ENCODE results near the gene ZNF180. TPM values are rescaled to one million over a fixed set of nuclear protein-coding genes. Genes with fewer than 3 reads are reported as not detected.
A peak's percentile ranks its signal among the peaks of the same experiment; 100 is the strongest.
"Not testable (repeated sequence)": the region's sequence is repeated elsewhere in the genome, so short reads cannot be mapped to it uniquely, and the experiment has no call there.

Gene ZNF180
- total RNA-seq: 5.7 TPM

DNA sequence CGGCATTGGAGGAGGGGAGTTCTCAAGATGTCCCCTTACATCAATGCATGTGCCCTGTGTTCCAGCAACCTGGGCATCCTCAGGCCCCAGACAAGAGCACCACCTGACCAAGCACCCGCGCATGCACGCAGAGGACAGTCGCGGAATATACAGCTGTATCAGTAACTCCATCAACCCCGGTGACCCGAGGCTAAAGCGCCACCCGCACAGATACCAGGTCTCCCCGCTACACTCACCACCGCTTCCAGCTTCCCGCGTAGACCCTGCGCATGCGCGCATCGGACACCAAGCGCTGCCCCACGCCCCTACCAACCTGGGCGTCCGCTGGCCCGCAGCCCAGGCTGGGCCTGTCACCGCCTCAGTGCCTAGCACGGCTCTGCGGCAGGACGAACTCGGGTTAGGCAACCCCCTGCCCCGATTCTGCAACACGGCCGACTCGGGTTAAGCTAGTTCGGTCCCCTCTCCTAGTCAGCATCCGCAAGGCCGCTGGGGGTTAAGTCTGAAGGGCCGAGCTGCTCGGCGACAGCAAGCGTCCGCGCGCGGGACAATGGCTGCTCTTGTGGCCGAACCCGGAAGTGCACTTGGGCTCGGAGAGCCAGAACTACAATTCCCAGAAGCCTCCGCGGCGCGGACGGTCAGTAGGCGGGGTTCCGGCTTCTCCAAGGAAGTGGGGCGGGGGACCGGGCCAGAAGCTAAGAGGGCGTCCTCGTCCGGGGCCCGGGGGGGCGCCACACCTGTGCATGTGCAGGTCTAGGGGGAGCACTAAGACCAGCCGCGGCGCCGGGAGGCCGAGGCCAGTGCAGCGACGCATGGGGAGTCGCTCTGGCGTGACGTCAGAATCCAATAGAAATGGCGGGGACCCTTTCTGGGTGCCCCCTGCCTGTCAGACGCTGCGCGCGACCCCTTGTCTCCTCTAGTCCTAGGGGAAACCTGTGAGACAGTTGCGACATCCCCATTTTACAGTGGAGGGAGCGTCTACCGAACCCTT is at the start of gene ZNF180:
Gene ZNF180 (minus strand): TSS at position 561 of the 988 bp plus-strand sequence. CDS start 3,188 bp downstream, outside the sequence.
- H3K9me3 ChIP-seq (ENCODE audit: control insufficient read depth in 3 of 3, low read length in 3 of 3): peaks cover 8 to 30% (median 26%) of the 10 kb centered on the region in 3 donors
- H3K9ac ChIP-seq (ENCODE audit: low read depth in 1 of 3, low read length in 3 of 3): peak within 1 kb of the TSS; percentile 85 to 91 (median 88)
- peaks cover 25 to 36% (median 32%) of the 10 kb centered on the region in 3 donors for H3K36me3 ChIP-seq (ENCODE audit: control insufficient read depth in 3 of 3, insufficient read depth in 3 of 3, low read length in 3 of 3)
- H3K4me1 ChIP-seq (ENCODE audit: control insufficient read depth in 3 of 3, insufficient read depth in 3 of 3, low read length in 3 of 3): peaks cover 13 to 15% (median 15%) of the 10 kb centered on the region in 3 donors
- H3K4me3 ChIP-seq (ENCODE audit: low read length in 3 of 3): peak within 1 kb of the TSS; percentile 99 to 100 (median 99)
- H3K27ac ChIP-seq (ENCODE audit: low read depth, low read length): peak within 1 kb of the TSS; percentile 81
- no peaks in the 10 kb centered on the region for H3K27me3 ChIP-seq (ENCODE audit: control insufficient read depth in 3 of 3, insufficient read depth in 3 of 3, low read length in 3 of 3)

DNA sequence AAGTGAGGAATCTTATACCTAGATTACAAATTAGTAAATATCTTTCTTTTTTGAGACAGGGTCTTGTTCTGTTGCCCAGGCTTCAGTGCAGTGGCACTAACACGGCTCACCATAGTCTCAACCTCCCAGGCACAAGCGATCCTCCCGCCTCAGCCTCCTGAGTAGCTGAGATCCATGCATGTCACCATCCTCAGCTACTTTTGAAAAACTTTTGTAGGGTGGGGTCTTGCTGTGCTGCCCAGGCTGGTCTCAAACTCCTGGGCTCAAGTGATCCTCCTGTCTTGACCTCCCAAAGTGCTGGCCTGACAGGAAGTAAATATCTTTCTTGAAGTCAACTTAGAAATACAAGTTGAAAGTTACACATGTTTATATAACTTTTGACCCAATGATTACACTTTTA is 49.2 kb upstream of the ZNF180 start:
- Histone ChIP-seq H3K27ac (ENCODE audit: low read depth, low read length) (no peak overlapping the region), H3K9me3 (ENCODE audit: control insufficient read depth in 3 of 3, low read length in 3 of 3) (no peaks in the 10 kb centered on the region), H3K4me3 (ENCODE audit: low read length in 3 of 3) (no peak overlapping the region), H3K4me1 (ENCODE audit: control insufficient read depth in 3 of 3, insufficient read depth in 3 of 3, low read length in 3 of 3) (no peaks in the 10 kb centered on the region), H3K36me3 (ENCODE audit: control insufficient read depth in 3 of 3, insufficient read depth in 3 of 3, low read length in 3 of 3) (no peaks in the 10 kb centered on the region), H3K27me3 (ENCODE audit: control insufficient read depth in 3 of 3, insufficient read depth in 3 of 3, low read length in 3 of 3) (peaks cover 0 to 2% (median 2%) of the 10 kb centered on the region in 3 donors), H3K9ac (ENCODE audit: low read depth in 1 of 3, low read length in 3 of 3) (no peak overlapping the region)

DNA sequence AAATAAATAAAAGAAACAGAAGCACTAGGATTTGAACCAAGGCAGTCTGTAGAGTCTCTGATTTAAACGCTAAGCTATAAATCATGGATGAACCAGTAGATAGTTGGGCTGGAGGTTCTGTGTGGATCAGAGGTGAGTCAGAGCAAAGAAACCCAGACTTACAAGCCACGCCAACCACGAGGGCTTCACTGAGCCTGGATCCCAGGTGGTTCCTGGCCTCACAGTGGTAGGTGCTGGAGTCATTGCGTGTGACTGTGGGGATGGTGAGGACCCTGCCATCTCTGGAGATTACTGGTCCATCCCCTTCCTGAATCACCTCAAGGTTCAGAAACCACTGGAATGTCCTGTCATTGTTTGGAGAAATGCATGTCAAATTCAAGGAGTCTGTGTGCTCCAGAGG is 48.4 kb upstream of the ZNF180 start:
- Histone ChIP-seq H3K27ac (ENCODE audit: low read depth, low read length) (no peak overlapping the region), H3K4me3 (ENCODE audit: low read length in 3 of 3) (no peak overlapping the region), H3K9me3 (ENCODE audit: control insufficient read depth in 3 of 3, low read length in 3 of 3) (no peaks in the 10 kb centered on the region), H3K9ac (ENCODE audit: low read depth in 1 of 3, low read length in 3 of 3) (no peak overlapping the region), H3K36me3 (ENCODE audit: control insufficient read depth in 3 of 3, insufficient read depth in 3 of 3, low read length in 3 of 3) (no peaks in the 10 kb centered on the region), H3K4me1 (ENCODE audit: control insufficient read depth in 3 of 3, insufficient read depth in 3 of 3, low read length in 3 of 3) (no peaks in the 10 kb centered on the region), H3K27me3 (ENCODE audit: control insufficient read depth in 3 of 3, insufficient read depth in 3 of 3, low read length in 3 of 3) (peaks cover 0 to 6% (median 2%) of the 10 kb centered on the region in 3 donors)

DNA sequence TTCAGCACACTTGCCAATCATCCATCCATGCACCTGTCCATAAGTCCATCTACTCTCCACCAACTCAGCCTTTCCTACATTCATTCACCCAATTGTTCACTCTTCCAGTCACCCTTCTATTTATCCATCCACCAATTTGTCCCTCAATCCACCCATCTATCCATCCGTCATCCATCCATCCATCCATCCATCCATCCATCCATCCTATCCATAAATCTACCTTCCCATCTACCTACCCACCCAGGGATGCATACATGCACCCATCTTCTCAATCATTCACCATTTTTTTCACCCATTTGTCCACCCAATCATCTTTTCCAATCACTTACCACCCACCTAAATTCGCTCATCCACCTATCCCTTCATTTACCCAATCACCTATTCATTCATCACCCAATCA is 43.7 kb upstream of the ZNF180 start:
- Histone ChIP-seq H3K27me3 (ENCODE audit: control insufficient read depth in 3 of 3, insufficient read depth in 3 of 3, low read length in 3 of 3) (peaks cover 7 to 8% (median 7%) of the 10 kb centered on the region in 3 donors), H3K27ac (ENCODE audit: low read depth, low read length) (no peak overlapping the region), H3K4me3 (ENCODE audit: low read length in 3 of 3) (no peak overlapping the region), H3K36me3 (ENCODE audit: control insufficient read depth in 3 of 3, insufficient read depth in 3 of 3, low read length in 3 of 3) (no peaks in the 10 kb centered on the region), H3K9me3 (ENCODE audit: control insufficient read depth in 3 of 3, low read length in 3 of 3) (peaks cover 0 to 2% (median 0%) of the 10 kb centered on the region in 3 donors), H3K9ac (ENCODE audit: low read depth in 1 of 3, low read length in 3 of 3) (no peak overlapping the region), H3K4me1 (ENCODE audit: control insufficient read depth in 3 of 3, insufficient read depth in 3 of 3, low read length in 3 of 3) (no peaks in the 10 kb centered on the region)

DNA sequence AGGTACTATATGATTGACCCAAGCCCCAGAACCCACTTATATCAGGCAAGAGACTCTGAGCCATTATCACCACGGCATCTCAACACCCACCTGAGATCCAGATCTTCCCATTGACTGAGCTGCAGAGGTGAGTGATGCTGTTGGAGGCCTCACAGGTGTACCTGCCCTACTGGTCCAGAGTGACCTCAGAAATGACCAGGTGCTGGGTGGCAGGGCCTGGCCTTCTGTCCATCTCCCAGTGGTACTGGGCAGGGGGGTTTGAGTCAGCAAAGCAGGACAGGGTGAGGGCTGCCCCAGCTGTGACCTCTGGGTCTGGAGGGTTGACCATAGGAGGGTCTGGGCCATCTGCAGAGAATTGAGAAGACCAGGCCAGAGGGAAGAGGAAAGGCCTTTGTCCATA is 42.3 kb upstream of the ZNF180 start:
- Histone ChIP-seq H3K9me3 (ENCODE audit: control insufficient read depth in 3 of 3, low read length in 3 of 3) (peaks cover 0 to 6% (median 0%) of the 10 kb centered on the region in 3 donors), H3K4me1 (ENCODE audit: control insufficient read depth in 3 of 3, insufficient read depth in 3 of 3, low read length in 3 of 3) (no peaks in the 10 kb centered on the region), H3K27ac (ENCODE audit: low read depth, low read length) (no peak overlapping the region), H3K9ac (ENCODE audit: low read depth in 1 of 3, low read length in 3 of 3) (no peak overlapping the region), H3K27me3 (ENCODE audit: control insufficient read depth in 3 of 3, insufficient read depth in 3 of 3, low read length in 3 of 3) (peaks cover 5 to 8% (median 5%) of the 10 kb centered on the region in 3 donors), H3K4me3 (ENCODE audit: low read length in 3 of 3) (no peak overlapping the region), H3K36me3 (ENCODE audit: control insufficient read depth in 3 of 3, insufficient read depth in 3 of 3, low read length in 3 of 3) (no peaks in the 10 kb centered on the region)

DNA sequence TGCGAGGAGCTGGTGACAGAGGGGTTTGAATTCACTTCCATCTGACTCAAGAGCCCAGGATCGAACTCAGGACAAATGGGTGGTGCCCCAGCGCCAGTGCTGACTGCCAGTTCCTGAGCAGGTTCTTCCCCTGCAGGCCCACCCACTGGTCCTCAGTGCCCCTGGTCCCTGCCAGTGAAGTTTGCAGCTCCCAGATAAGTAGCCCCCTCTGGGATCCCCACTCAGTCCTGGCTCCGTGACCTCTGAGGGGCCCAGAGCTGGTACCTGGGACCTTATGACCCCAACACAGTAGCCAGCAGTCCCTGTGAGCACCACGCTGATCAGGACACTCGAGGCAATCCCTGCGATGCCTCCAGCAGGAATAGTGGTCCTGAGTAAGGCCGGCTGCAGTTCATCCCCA is 40.4 kb upstream of the ZNF180 start:
- Histone ChIP-seq H3K4me3 (ENCODE audit: low read length in 3 of 3) (no peak overlapping the region), H3K4me1 (ENCODE audit: control insufficient read depth in 3 of 3, insufficient read depth in 3 of 3, low read length in 3 of 3) (no peaks in the 10 kb centered on the region), H3K9me3 (ENCODE audit: control insufficient read depth in 3 of 3, low read length in 3 of 3) (peaks cover 0 to 6% (median 0%) of the 10 kb centered on the region in 3 donors), H3K9ac (ENCODE audit: low read depth in 1 of 3, low read length in 3 of 3) (no peak overlapping the region), H3K36me3 (ENCODE audit: control insufficient read depth in 3 of 3, insufficient read depth in 3 of 3, low read length in 3 of 3) (no peaks in the 10 kb centered on the region), H3K27ac (ENCODE audit: low read depth, low read length) (no peak overlapping the region), H3K27me3 (ENCODE audit: control insufficient read depth in 3 of 3, insufficient read depth in 3 of 3, low read length in 3 of 3) (peaks cover 5 to 8% (median 5%) of the 10 kb centered on the region in 3 donors)

DNA sequence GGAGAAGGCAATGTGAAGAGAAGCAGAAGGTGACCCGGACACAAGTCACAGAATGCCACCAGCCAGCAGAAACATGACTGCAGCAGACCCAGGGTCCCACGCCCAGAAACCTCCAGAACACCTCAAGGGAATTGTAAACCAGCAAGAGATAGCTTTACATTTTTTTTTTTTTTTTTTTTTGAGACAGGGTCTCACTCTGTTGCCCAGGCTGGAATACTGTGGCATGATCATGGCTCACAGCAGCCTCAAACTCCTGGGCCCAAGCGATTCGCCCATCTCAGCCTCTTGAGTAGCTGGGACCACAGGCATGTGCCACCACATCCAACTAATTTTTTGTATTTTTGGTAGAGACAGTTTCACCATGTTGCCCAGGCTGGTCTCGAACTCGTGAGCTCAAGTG is 39.7 kb upstream of the ZNF180 start:
- Histone ChIP-seq H3K27me3 (ENCODE audit: control insufficient read depth in 3 of 3, insufficient read depth in 3 of 3, low read length in 3 of 3) (peaks cover 5 to 8% (median 5%) of the 10 kb centered on the region in 3 donors), H3K9ac (ENCODE audit: low read depth in 1 of 3, low read length in 3 of 3) (no peak overlapping the region)

DNA sequence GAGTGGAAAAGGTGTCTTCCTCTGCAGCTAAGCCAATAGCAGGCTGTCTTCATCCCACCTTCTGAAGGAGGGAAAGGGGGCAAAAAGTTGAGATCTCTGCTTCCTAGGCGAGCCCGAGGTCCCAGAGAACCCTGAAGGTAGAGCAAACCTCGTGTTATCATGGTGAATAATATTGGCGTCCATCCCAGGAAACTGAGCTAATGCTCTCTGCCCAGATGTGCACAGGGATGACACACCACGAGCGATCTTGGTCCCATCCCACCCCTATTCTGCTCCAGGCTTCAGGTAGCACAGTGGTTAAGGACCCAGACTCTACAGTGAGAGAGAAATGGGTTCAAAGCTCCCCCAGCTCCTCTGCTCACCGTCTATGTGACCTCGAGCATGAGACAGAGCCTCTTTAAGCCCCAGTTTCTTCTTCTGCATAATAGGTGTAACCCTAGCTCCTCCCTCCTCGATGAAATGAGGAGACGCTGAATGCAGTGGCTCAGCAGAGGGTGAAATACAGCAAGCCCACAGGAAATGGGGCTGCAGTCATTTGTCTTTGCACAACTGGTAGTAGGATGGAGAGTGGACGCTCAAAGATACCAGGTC is 39.0 kb upstream of the ZNF180 start:
- H3K36me3 ChIP-seq (ENCODE audit: control insufficient read depth in 3 of 3, insufficient read depth in 3 of 3, low read length in 3 of 3): no peaks in the 10 kb centered on the region
- H3K9ac ChIP-seq (ENCODE audit: low read depth in 1 of 3, low read length in 3 of 3): no peak overlapping the region
- peaks cover 5 to 8% (median 5%) of the 10 kb centered on the region in 3 donors for H3K27me3 ChIP-seq (ENCODE audit: control insufficient read depth in 3 of 3, insufficient read depth in 3 of 3, low read length in 3 of 3)
- no peak overlapping the region for H3K27ac ChIP-seq (ENCODE audit: low read depth, low read length)
- H3K4me3 ChIP-seq (ENCODE audit: low read length in 3 of 3): no peak overlapping the region
- no peaks in the 10 kb centered on the region for H3K4me1 ChIP-seq (ENCODE audit: control insufficient read depth in 3 of 3, insufficient read depth in 3 of 3, low read length in 3 of 3)
- peaks cover 0 to 6% (median 0%) of the 10 kb centered on the region in 3 donors for H3K9me3 ChIP-seq (ENCODE audit: control insufficient read depth in 3 of 3, low read length in 3 of 3)

More for the DNA sequence above, 39.7 kb upstream of the ZNF180 start:
- Histone ChIP-seq H3K4me1 (ENCODE audit: control insufficient read depth in 3 of 3, insufficient read depth in 3 of 3, low read length in 3 of 3) (no peaks in the 10 kb centered on the region), H3K9me3 (ENCODE audit: control insufficient read depth in 3 of 3, low read length in 3 of 3) (peaks cover 0 to 6% (median 0%) of the 10 kb centered on the region in 3 donors), H3K36me3 (ENCODE audit: control insufficient read depth in 3 of 3, insufficient read depth in 3 of 3, low read length in 3 of 3) (no peaks in the 10 kb centered on the region), H3K27ac (ENCODE audit: low read depth, low read length) (no peak overlapping the region), H3K4me3 (ENCODE audit: low read length in 3 of 3) (no peak overlapping the region)

DNA sequence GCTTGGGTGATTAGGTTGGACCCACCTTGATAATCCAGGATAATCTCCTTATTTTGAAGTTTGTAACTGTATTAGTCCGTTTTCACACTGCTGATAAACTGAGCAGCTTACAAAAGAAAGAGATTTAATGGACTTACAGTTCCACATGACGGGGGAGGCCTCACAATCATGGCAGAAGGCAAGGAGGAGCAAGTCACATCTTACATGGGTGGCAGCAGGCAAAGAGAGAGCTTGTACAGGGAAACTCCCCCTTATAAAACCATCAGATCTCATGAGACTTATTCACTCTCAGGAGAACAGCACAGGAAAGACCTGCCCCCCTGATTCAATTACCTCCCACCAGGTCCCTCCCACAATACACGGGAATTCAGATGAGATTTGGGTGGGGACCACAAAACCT is 35.0 kb upstream of the ZNF180 start:
- H3K27ac ChIP-seq (ENCODE audit: low read depth, low read length); H3K9ac ChIP-seq (ENCODE audit: low read depth in 1 of 3, low read length in 3 of 3); H3K4me3 ChIP-seq (ENCODE audit: low read length in 3 of 3); H3K27me3 ChIP-seq (ENCODE audit: control insufficient read depth in 3 of 3, insufficient read depth in 3 of 3, low read length in 3 of 3); H3K9me3 ChIP-seq (ENCODE audit: control insufficient read depth in 3 of 3, low read length in 3 of 3); H3K4me1 ChIP-seq (ENCODE audit: control insufficient read depth in 3 of 3, insufficient read depth in 3 of 3, low read length in 3 of 3); H3K36me3 ChIP-seq (ENCODE audit: control insufficient read depth in 3 of 3, insufficient read depth in 3 of 3, low read length in 3 of 3): not testable (repeated sequence)

DNA sequence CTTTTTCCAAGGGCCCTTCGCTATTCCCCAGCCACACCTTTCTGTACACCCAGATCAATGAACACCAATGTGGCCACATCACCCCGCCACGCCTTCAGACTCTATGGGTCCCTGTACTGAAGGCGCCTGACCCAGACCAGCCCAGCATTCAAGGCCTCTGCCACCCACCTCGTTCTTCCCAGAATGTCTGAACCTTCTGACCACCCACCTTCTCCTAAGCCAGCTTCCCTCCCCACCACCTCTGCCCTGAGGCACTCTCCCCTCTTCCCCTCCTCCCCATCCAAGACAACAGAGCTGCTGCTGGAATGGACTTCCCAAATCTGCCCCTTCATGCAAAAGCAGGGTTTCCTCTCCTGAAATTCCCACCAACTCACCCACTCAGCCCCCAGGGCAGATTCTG is 32.5 kb upstream of the ZNF180 start:
- peaks cover 10 to 12% (median 11%) of the 10 kb centered on the region in 3 donors for H3K27me3 ChIP-seq (ENCODE audit: control insufficient read depth in 3 of 3, insufficient read depth in 3 of 3, low read length in 3 of 3)
- no peaks in the 10 kb centered on the region for H3K4me1 ChIP-seq (ENCODE audit: control insufficient read depth in 3 of 3, insufficient read depth in 3 of 3, low read length in 3 of 3)
- no peaks in the 10 kb centered on the region for H3K9me3 ChIP-seq (ENCODE audit: control insufficient read depth in 3 of 3, low read length in 3 of 3)
- H3K36me3 ChIP-seq (ENCODE audit: control insufficient read depth in 3 of 3, insufficient read depth in 3 of 3, low read length in 3 of 3): no peaks in the 10 kb centered on the region
- no peak overlapping the region for H3K4me3 ChIP-seq (ENCODE audit: low read length in 3 of 3)
- H3K9ac ChIP-seq (ENCODE audit: low read depth in 1 of 3, low read length in 3 of 3): no peak overlapping the region
- H3K27ac ChIP-seq (ENCODE audit: low read depth, low read length): no peak overlapping the region

Data from skeletal muscle tissue (tissue), 4 donors.